HG03175 (cell line): ENCODE measurements around the gene DENND4B.

ENCODE experiments used
- ATAC-seq: cut with Tn5 transposase; IDR thresholded peaks from one replicate; pipeline ENCODE4 v1.9.1; 2021; ENCODE audit warnings: mild to moderate bottlenecking, moderate library complexity; ENCODE audit not compliant: unreplicated experiment

Gene DENND4B

GRCh38 chr1:153951183-153951582, 4.7 kb upstream of the DENND4B start:
- no peak for ATAC-seq

DNA sequence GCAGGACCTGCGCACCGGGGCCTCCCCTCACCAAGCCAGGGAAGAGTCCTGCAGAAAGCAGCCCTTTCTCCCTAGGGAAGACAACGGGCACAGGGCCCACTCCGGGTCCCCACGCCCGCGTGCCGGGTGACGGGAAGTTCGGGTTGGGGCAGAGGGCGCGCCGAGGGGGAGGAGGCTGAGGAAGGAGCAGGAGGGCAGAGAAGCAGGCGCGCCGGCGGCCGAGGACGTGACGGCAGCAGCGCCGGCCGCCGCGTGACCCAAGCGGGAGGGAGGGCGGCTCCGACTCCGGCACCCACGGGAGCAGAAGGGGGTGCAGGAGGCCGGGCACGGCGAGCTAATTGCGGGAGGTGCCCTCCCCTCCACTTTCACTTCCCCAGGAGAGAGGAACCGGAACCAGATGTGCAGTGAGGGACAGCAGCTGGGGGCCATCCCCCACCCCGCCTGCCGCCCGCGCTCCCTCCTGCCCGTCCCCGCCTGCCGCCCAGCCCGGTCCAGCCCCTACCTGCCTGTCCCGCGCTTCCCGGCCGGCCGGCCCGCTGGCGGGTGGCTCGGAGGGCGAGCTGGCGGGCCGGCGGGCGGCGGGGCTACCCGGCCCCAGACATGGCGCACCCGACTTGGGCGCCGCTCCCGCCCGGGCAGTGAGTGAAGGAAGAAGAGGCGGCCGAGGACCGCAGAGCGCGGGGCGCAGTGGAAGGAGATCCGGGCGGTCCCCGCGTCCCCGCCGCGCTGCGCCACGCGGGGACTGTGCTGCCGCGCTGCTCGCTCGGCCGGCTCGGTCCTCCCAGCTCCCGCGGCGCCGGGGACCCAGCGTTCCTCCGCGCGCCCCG, 510 bp downstream of the DENND4B start:
- peak; percentile 71 for ATAC-seq

DNA sequence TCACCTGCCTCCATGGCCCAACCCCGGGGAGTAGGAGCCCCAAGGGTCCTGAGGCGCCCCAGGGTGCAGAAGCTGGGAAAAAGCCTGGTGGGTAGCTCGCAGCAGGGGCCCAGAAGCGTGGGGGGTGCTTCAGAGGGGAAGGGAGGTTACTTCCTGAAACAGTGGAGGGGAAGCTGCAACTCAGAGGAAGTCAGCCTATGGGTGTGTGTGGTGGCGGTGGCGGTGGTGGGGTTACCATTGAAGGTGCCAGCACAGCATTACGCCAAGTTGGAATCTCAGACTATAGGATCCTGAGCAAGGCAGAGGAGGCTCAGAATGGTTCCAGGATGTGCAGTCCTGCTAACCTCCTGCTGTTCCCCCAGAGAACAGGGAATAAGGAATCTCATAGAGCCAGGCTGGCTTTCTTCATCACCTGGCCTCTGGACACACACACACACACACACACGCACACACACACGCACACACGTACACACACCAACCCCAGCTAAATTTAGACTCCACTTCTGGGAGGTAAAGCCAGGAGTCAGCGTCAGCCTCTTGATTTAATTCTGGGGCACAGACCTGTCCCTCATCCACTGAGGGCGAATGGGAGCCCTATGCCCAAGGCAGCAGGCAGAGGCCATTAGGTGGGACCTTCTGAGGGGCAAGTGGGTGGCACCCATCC, 1.3 kb downstream of the DENND4B start:
- ATAC-seq = peak; percentile 41

- no peak for ATAC-seq
These were observed 1.7 kb downstream of the DENND4B start for GRCh38 chr1:153944827-153945117.

DNA sequence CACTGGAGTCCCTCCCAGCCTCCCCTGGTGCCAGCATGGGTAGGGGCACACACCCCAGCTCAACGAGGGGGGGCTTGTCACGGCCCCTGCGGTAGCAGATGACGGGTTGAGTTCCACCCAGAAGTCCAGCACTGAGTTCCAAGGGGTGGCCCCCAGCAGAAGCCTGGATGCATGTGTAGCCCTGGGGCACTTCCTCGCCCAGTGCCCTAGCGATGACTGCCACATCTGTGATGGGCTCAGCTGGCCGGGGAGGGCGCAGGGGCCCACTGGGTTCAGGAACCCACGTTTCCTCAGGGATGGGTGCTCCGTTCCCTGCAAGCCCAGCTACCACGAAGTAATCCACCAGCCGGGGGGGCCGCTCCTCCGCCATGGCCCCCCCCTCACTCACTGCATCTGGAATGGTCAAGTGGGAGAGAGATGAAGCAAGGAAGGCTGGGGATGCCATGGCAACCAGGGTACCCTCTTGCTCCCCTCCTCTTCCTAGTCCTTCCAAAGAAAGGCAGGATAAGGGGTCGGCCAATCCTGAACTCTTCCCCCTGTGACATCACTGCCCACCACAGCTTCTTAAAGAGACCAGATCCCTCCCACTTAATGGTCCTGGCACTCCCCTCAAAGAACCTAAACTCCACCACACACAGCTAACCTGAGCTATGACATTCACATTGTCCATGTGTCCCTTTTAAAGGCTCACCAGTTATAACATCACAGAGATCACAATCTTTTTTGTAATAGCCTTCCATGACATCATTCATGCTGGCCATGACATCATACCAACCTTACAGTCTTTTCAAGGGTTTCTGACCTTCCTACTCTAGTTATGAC, 2.3 kb downstream of the DENND4B start:
- no peak for ATAC-seq

DNA sequence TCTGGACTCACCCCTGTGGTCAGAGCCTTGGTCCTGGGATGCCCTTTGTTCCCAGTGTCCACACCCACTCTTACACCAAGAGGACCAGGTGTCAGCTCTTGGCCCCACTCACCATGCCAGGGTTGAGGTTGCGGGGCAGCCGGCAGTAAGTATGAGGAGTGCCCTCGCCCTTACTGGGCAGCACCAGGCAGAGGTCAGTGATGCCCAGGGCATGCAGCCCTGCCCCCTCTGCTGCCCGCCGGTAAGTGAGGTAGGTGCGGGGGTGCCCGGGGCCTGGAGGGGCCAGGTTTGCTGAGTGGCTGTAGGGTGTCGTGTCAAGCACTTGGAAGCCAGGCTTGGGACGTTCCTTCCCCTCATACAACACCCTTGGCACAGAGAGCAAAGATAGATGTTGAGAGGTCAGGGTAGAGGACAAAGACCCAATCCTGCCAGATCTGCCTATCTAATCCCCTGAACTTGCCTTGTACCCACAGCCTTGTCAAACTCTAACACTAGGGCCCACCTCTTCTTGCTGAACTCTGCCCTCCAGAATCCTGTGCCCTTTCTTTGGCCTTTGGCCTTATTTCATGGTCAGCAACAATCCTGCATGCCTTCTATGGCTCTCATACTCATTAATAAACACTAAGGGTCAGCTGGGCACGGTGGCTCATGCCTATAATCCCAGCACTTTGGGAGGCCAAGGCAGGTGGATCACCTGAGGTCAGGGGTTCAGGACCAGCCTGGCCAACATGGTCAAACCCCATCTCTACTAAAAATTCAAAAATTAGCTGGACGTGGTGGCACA, 3.6 kb downstream of the DENND4B start:
- ATAC-seq = no peak

- no peak for ATAC-seq
These were observed 4.4 kb downstream of the DENND4B start for GRCh38 chr1:153941826-153942725.

DNA sequence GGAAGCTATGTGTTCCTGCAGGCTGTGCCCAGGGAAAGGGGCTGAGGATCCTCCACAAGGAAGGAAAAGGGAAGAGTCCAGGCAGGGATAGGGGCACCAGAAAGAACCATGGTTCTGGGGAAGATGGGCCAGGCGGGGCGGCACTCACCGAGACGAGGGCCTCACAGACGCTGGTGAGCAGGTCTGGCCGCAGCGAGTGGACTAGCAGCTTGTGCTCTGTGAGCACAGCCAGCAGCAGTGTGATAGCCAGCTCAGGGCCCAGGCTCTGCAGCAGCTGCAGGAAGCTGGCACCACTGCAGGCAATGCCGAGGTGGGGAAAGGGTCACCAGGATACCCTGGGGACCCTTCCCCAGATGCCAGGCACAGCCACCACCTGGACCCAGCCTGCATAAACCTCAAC, 5.8 kb downstream of the DENND4B start:
- no peak for ATAC-seq

DNA sequence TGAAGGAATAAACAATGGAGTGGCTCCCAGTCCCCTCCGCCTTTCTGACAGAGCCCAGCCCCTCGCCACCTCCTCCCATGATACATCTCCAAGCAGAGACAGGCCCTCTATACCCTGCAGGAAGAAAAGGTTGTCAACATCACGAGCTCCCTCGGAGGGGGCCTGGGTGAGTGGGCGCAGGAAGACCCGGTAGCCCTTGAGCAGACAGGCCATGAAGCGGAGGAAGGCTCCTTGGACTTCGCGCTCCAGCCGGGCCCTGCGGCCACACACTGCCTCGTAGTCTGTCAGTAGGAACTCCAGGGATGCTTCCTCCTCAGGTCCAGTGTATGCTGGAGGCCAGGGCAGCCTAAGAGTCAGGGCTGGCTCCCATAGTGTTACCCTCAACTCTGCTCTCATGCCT, 7.0 kb downstream of the DENND4B start:
- no peak for ATAC-seq

GRCh38 chr1:153938996-153939395, 7.5 kb downstream of the DENND4B start:
- ATAC-seq = no peak

DNA sequence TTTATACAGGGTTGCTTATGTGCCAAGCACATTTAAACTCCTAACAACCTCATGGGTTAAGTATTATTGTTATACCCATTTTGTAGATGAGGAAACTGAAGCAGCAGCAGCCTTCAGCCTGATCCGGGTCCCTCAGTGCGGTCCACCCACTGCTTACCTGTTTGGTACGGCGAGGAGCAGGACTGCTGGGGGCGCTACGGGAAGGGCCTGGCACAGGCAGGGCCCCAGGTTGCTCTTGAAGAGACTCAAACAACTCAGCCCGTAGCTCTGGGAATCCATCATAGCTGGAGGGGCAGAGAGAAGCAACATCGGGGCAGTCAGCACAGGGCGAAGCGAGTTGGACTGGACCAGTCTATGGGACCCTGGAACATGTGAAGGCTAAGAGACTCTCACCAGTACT, 9.2 kb downstream of the DENND4B start:
- ATAC-seq = no peak

GRCh38 chr1:153936011-153936802, 10.3 kb downstream of the DENND4B start:
- ATAC-seq = no peak

- no peak for ATAC-seq
These were observed 11.8 kb downstream of the DENND4B start for GRCh38 chr1:153934746-153935145.

GRCh38 chr1:153933955-153934354, 12.6 kb downstream of the DENND4B start:
- ATAC-seq = no peak

- no peak for ATAC-seq
These were observed 13.1 kb downstream of the DENND4B start for GRCh38 chr1:153933430-153933829.

GRCh38 chr1:153932156-153933131, 14.1 kb downstream of the DENND4B start:
- ATAC-seq = no peak

- no peak for ATAC-seq
These were observed 16.3 kb downstream of the DENND4B start for GRCh38 chr1:153929981-153930948.
